Ascending aorta (tissue), 2 donors: Measurements from ENCODE around the gene IGSF9B. TPM values are rescaled to one million over a fixed set of nuclear protein-coding genes. Genes with fewer than 3 reads are reported as not detected.

Experiments
- DNase-seq, 2 donors: peaks; one replicate each; pipeline ENCODE4 v3.0.0-alpha.2; 2019; ENCODE audit warnings: low spot score in 2 of 2
- H3K27ac ChIP-seq, 2 donors: fragments of 200-600 bp; sonication (generic); one replicate each; pipeline ENCODE4 v1.5.1; 2016 to 2017; ENCODE audit warnings: mild to moderate bottlenecking in 1 of 2
- H3K27me3 ChIP-seq: fragments of 200-600 bp; sonication (generic); one replicate; pipeline ENCODE4 v1.5.1; 2017
- H3K36me3 ChIP-seq, 2 donors: fragments of 200-600 bp; sonication (generic); one replicate each; pipeline ENCODE4 v1.5.1; 2016
- H3K4me1 ChIP-seq, 2 donors: fragments of 200-600 bp; sonication (generic); one replicate each; pipeline ENCODE4 v1.5.1; 2016 to 2017; ENCODE audit warnings: mild to moderate bottlenecking in 1 of 2
- H3K4me3 ChIP-seq, 2 donors: fragments of 200-600 bp; sonication (generic); one replicate each; pipeline ENCODE4 v1.5.1; 2016 to 2017; ENCODE audit warnings: mild to moderate bottlenecking in 1 of 2
- H3K9me3 ChIP-seq, 2 donors: fragments of 200-600 bp; sonication (generic); one replicate each; pipeline ENCODE4 v1.5.1; 2016
- CTCF ChIP-seq, 3 experiments: fragments of 200-600 bp in 2 of 3; fragments of 450-650 bp in 1 of 3; sonication (generic) in 2 of 3; IDR thresholded peaks; one replicate each; pipeline ENCODE4 v1.5.1; 2016 to 2019; ENCODE audit warnings: antibody characterized with exemption in 3 of 3, mild to moderate bottlenecking in 1 of 3, moderate library complexity in 1 of 3
- intact Hi-C: fragments of 100-400 bp; cut with DNase I; formaldehyde crosslinking; loops from one replicate; pipeline ENCODE4 v1.15.1; 2023
- total RNA-seq: library from RNA; depleted of rRNA; stranded (reverse); fragments of >200 nt; gene quantifications from one replicate; pipeline ENCODE4 v1.1.0, GENCODE V29; 2016

IGSF9B gene
- total RNA-seq, 1 donor from 2014 or later, result 162 TPM

GRCh38 chr11:133924661-133925060 lies 32.1 kb downstream of the IGSF9B start:
- H3K4me1 ChIP-seq, result no peaks in the 10 kb centered on the region
- H3K36me3 ChIP-seq, result peaks cover 70 to 75% of the 10 kb centered on the region in 2 donors
- no peak overlapping the region for H3K4me3 ChIP-seq
- H3K27ac ChIP-seq, result no peak overlapping the region
- no peaks in the 10 kb centered on the region for H3K27me3 ChIP-seq
- TF ChIP-seq CTCF (IDR thresholded peaks at IDR 0.05), result no peak
- intact Hi-C loops, result loop anchor here (5.0 kb wide), 1 partner anchor 218 kb away; no protein-coding TSS in a partner anchor
- H3K9me3 ChIP-seq, result no peaks in the 10 kb centered on the region
- no peak for DNase-seq

GRCh38 chr11:133922078-133922870 lies 34.5 kb downstream of the IGSF9B start:
- no peak for TF ChIP-seq CTCF (IDR thresholded peaks at IDR 0.05)
- DNase-seq, result no peak
- Histone ChIP-seq H3K4me3 (no peak overlapping the region), H3K9me3 (no peaks in the 10 kb centered on the region), H3K27me3 (no peaks in the 10 kb centered on the region), H3K27ac (no peak overlapping the region), H3K4me1 (no peaks in the 10 kb centered on the region), H3K36me3 (peaks cover 82 to 86% of the 10 kb centered on the region in 2 donors)
- intact Hi-C loops, result no loop called here

- DNase-seq, result no peak
- intact Hi-C loops, result no loop called here
- Histone ChIP-seq H3K9me3 (no peaks in the 10 kb centered on the region), H3K27me3 (no peaks in the 10 kb centered on the region), H3K4me1 (no peaks in the 10 kb centered on the region), H3K4me3 (no peak overlapping the region), H3K36me3 (peaks cover 75 to 86% of the 10 kb centered on the region in 2 donors), H3K27ac (no peak overlapping the region)
- TF ChIP-seq CTCF (IDR thresholded peaks at IDR 0.05), result no peak
These were observed 35.3 kb downstream of the IGSF9B start for GRCh38 chr11:133921513-133921912.

GRCh38 chr11:133921026-133921425 lies 35.7 kb downstream of the IGSF9B start:
- Histone ChIP-seq H3K27ac (no peak overlapping the region), H3K36me3 (peaks cover 71 to 86% of the 10 kb centered on the region in 2 donors), H3K4me3 (no peak overlapping the region), H3K27me3 (no peaks in the 10 kb centered on the region), H3K9me3 (no peaks in the 10 kb centered on the region), H3K4me1 (no peaks in the 10 kb centered on the region)
- no peak for DNase-seq
- no peak for TF ChIP-seq CTCF (IDR thresholded peaks at IDR 0.05)
- intact Hi-C loops, result no loop called here

GRCh38 chr11:133920109-133920990 lies 36.4 kb downstream of the IGSF9B start:
- H3K4me3 ChIP-seq, result no peak overlapping the region
- DNase-seq, result no peak
- no peaks in the 10 kb centered on the region for H3K27me3 ChIP-seq
- H3K27ac ChIP-seq, result no peak overlapping the region
- H3K9me3 ChIP-seq, result no peaks in the 10 kb centered on the region
- H3K36me3 ChIP-seq, result peaks cover 64 to 86% of the 10 kb centered on the region in 2 donors
- no peaks in the 10 kb centered on the region for H3K4me1 ChIP-seq
- intact Hi-C loops, result no loop called here
- TF ChIP-seq CTCF (IDR thresholded peaks at IDR 0.05), result no peak
